Measurements from ENCODE around the gene NFKB1.

Gene NFKB1

GRCh38 chr4:102557636-102558035 is 56.5 kb downstream of the NFKB1 start:
- H3K27ac ChIP-seq (replicated peaks): no peak overlapping the region
- no peaks in the 10 kb centered on the region for H3K27me3 ChIP-seq (ENCODE audit: insufficient read depth, poor library complexity, severe bottlenecking)
- no peak for DNase-seq (ENCODE audit: low read depth in 1 of 2, low spot score in 1 of 2)
- no peak for TF ChIP-seq CTCF (IDR thresholded peaks at IDR 0.05; ENCODE audit: insufficient read depth, low read length)
- TF ChIP-seq POLR2AphosphoS5 (IDR thresholded peaks at IDR 0.05; ENCODE audit: low read depth): no peak
- TF ChIP-seq GABPA (IDR thresholded peaks at IDR 0.05; ENCODE audit: low read depth): no peak
- TF ChIP-seq REST (IDR thresholded peaks at IDR 0.05; ENCODE audit: insufficient replicate concordance, low read depth): no peak
- TF ChIP-seq SPI1 (IDR thresholded peaks at IDR 0.05; ENCODE audit: borderline replicate concordance, low read depth): no peak
- H3K4me3 ChIP-seq (replicated peaks; ENCODE audit: insufficient read depth, low read length): no peak overlapping the region

- H3K27ac ChIP-seq (replicated peaks): no peak overlapping the region
- TF ChIP-seq CTCF (IDR thresholded peaks at IDR 0.05; ENCODE audit: insufficient read depth, low read length): no peak
- no peak for TF ChIP-seq GABPA (IDR thresholded peaks at IDR 0.05; ENCODE audit: low read depth)
- TF ChIP-seq POLR2AphosphoS5 (IDR thresholded peaks at IDR 0.05; ENCODE audit: low read depth): no peak
- no peak for TF ChIP-seq REST (IDR thresholded peaks at IDR 0.05; ENCODE audit: insufficient replicate concordance, low read depth)
- H3K27me3 ChIP-seq (ENCODE audit: insufficient read depth, poor library complexity, severe bottlenecking): no peaks in the 10 kb centered on the region
- no peak overlapping the region for H3K4me3 ChIP-seq (replicated peaks; ENCODE audit: insufficient read depth, low read length)
- DNase-seq (ENCODE audit: low read depth in 1 of 2, low spot score in 1 of 2): no peak
Observed at GRCh38 chr4:102560115-102560514, 59.0 kb downstream of the NFKB1 start.

- TF ChIP-seq CTCF (IDR thresholded peaks at IDR 0.05; ENCODE audit: insufficient read depth, low read length) (no peak), GABPA (IDR thresholded peaks at IDR 0.05; ENCODE audit: low read depth) (no peak), POLR2AphosphoS5 (IDR thresholded peaks at IDR 0.05; ENCODE audit: low read depth) (no peak), SPI1 (IDR thresholded peaks at IDR 0.05; ENCODE audit: borderline replicate concordance, low read depth) (no peak), REST (IDR thresholded peaks at IDR 0.05; ENCODE audit: insufficient replicate concordance, low read depth) (no peak)
- no peak overlapping the region for H3K27ac ChIP-seq (replicated peaks)
- no peaks in the 10 kb centered on the region for H3K27me3 ChIP-seq (ENCODE audit: insufficient read depth, poor library complexity, severe bottlenecking)
- no peak for DNase-seq (ENCODE audit: low read depth in 1 of 2, low spot score in 1 of 2)
- no peak overlapping the region for H3K4me3 ChIP-seq (replicated peaks; ENCODE audit: insufficient read depth, low read length)
Observed at GRCh38 chr4:102560571-102561341, 59.6 kb downstream of the NFKB1 start.
